ENCODE measurements around the gene INAFM1.

Gene INAFM1

GRCh38 chr19:47266401-47266941, 8.2 kb upstream of the INAFM1 start:
- Histone ChIP-seq H3K36me3 (replicated peaks; ENCODE audit: insufficient read depth, low read length) (no peaks in the 10 kb centered on the region; the same call in 1 of the 2 replicates), H3F3A (ENCODE audit: insufficient read depth, low read length) (peaks cover 11% of the 10 kb centered on the region)
- TF ChIP-seq EZH2 (optimal IDR thresholded peaks at IDR 0.05; ENCODE audit: low read depth, low read length) (no peak), EZH2phosphoT487 (IDR thresholded peaks at IDR 0.05; ENCODE audit: low read length) (no peak), CTCF (IDR thresholded peaks at IDR 0.05; ENCODE audit: low read length) (no peak)

GRCh38 chr19:47267350-47267759, 7.3 kb upstream of the INAFM1 start:
- Histone ChIP-seq H3K9ac (ENCODE audit: low read length) (no peak overlapping the region), H3K27ac (ENCODE audit: low read length) (no peak overlapping the region), H3K4me2 (ENCODE audit: low read depth, low read length) (no peak overlapping the region), H3F3A (ENCODE audit: insufficient read depth, low read length) (peaks cover 7% of the 10 kb centered on the region), H3K4me1 (ENCODE audit: low read length) (peaks cover 7% of the 10 kb centered on the region), H4K20me1 (ENCODE audit: insufficient read depth, low read length) (no peaks in the 10 kb centered on the region), H3K79me2 (ENCODE audit: low read length) (peaks cover 14% of the 10 kb centered on the region; the same call in 1 of the 2 replicates), H3K36me3 (replicated peaks; ENCODE audit: insufficient read depth, low read length) (no peaks in the 10 kb centered on the region; the same call in 1 of the 2 replicates), H3K9me3 (replicated peaks; ENCODE audit: insufficient read depth, low read length) (no peaks in the 10 kb centered on the region), H3K9me2 (replicated peaks; ENCODE audit: insufficient read depth, low read length) (no peaks in the 10 kb centered on the region), H2AFZ (ENCODE audit: low read length) (no peak overlapping the region), H3K4me3 (ENCODE audit: low read length) (no peak overlapping the region), H3K27me3 (replicated peaks; ENCODE audit: insufficient read depth, low read length) (no peaks in the 10 kb centered on the region)
- no peak for DNase-seq
- TF ChIP-seq EZH2phosphoT487 (IDR thresholded peaks at IDR 0.05; ENCODE audit: low read length) = no peak
- no peak for TF ChIP-seq EZH2 (optimal IDR thresholded peaks at IDR 0.05; ENCODE audit: low read depth, low read length)
- no peak for TF ChIP-seq CTCF (IDR thresholded peaks at IDR 0.05; ENCODE audit: low read length)

More at GRCh38 chr19:47266401-47266941, 8.2 kb upstream of the INAFM1 start:
- H3K9me3 ChIP-seq (replicated peaks; ENCODE audit: insufficient read depth, low read length) = no peaks in the 10 kb centered on the region
- peaks cover 10% of the 10 kb centered on the region for H3K4me1 ChIP-seq (ENCODE audit: low read length)
- H3K4me3 ChIP-seq (ENCODE audit: low read length) = no peak overlapping the region
- no peak overlapping the region for H3K9ac ChIP-seq (ENCODE audit: low read length)
- no peak overlapping the region for H3K27ac ChIP-seq (ENCODE audit: low read length)
- H3K27me3 ChIP-seq (replicated peaks; ENCODE audit: insufficient read depth, low read length) = no peaks in the 10 kb centered on the region
- DNase-seq = no peak
- H3K79me2 ChIP-seq (ENCODE audit: low read length) = peaks cover 14% of the 10 kb centered on the region; the same call in 1 of the 2 replicates
- H3K9me2 ChIP-seq (replicated peaks; ENCODE audit: insufficient read depth, low read length) = no peaks in the 10 kb centered on the region
- no peak overlapping the region for H3K4me2 ChIP-seq (ENCODE audit: low read depth, low read length)
- no peaks in the 10 kb centered on the region for H4K20me1 ChIP-seq (ENCODE audit: insufficient read depth, low read length)
- H2AFZ ChIP-seq (ENCODE audit: low read length) = no peak overlapping the region

DNA sequence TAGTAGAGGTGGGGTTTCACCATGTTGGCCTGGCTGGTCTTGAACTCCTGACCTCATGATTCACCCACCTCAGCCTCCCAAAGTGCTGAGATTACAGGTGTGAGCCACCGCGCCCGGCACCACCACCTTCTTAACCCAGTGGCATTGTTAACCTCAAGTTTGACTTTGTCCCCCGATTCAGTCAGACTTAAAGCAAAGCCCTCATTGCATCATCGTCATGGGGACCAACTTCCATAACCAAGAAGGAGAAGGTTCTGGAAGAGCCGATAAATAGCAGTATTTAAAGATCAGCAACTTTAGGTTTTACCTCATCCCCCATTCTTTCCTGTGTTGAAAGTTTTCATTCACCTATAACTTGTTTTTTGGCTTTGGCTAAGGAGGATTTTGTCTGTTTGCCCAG, 6.7 kb upstream of the INAFM1 start:
- Histone ChIP-seq H3K4me2 (ENCODE audit: low read depth, low read length) (no peak overlapping the region), H3K9me3 (replicated peaks; ENCODE audit: insufficient read depth, low read length) (no peaks in the 10 kb centered on the region), H3K4me1 (ENCODE audit: low read length) (peaks cover 3% of the 10 kb centered on the region), H3K4me3 (ENCODE audit: low read length) (no peak overlapping the region), H3F3A (ENCODE audit: insufficient read depth, low read length) (peaks cover 6% of the 10 kb centered on the region), H3K79me2 (ENCODE audit: low read length) (peaks cover 12% of the 10 kb centered on the region; the same call in 1 of the 2 replicates), H3K9me2 (replicated peaks; ENCODE audit: insufficient read depth, low read length) (no peaks in the 10 kb centered on the region), H3K36me3 (replicated peaks; ENCODE audit: insufficient read depth, low read length) (no peaks in the 10 kb centered on the region; the same call in 1 of the 2 replicates), H3K27ac (ENCODE audit: low read length) (no peak overlapping the region), H4K20me1 (ENCODE audit: insufficient read depth, low read length) (no peaks in the 10 kb centered on the region), H3K9ac (ENCODE audit: low read length) (no peak overlapping the region), H2AFZ (ENCODE audit: low read length) (no peak overlapping the region), H3K27me3 (replicated peaks; ENCODE audit: insufficient read depth, low read length) (no peaks in the 10 kb centered on the region)
- no peak for DNase-seq
- no peak for TF ChIP-seq EZH2phosphoT487 (IDR thresholded peaks at IDR 0.05; ENCODE audit: low read length)
- TF ChIP-seq CTCF (IDR thresholded peaks at IDR 0.05; ENCODE audit: low read length) = no peak
- TF ChIP-seq EZH2 (optimal IDR thresholded peaks at IDR 0.05; ENCODE audit: low read depth, low read length) = no peak

All from MM.1S (cell line).